ENCODE measurements around the gene P2RX2. TPM values are rescaled to one million over a fixed set of nuclear protein-coding genes. Genes with fewer than 3 reads are reported as not detected.

The P2RX2 gene
- total RNA-seq, 2 experiments from 2014 or later: not detected

- no peak for TF ChIP-seq EZH2phosphoT487 (IDR thresholded peaks at IDR 0.05; ENCODE audit: borderline replicate concordance, low read depth, low read length)
- TF ChIP-seq, protein P1, sequence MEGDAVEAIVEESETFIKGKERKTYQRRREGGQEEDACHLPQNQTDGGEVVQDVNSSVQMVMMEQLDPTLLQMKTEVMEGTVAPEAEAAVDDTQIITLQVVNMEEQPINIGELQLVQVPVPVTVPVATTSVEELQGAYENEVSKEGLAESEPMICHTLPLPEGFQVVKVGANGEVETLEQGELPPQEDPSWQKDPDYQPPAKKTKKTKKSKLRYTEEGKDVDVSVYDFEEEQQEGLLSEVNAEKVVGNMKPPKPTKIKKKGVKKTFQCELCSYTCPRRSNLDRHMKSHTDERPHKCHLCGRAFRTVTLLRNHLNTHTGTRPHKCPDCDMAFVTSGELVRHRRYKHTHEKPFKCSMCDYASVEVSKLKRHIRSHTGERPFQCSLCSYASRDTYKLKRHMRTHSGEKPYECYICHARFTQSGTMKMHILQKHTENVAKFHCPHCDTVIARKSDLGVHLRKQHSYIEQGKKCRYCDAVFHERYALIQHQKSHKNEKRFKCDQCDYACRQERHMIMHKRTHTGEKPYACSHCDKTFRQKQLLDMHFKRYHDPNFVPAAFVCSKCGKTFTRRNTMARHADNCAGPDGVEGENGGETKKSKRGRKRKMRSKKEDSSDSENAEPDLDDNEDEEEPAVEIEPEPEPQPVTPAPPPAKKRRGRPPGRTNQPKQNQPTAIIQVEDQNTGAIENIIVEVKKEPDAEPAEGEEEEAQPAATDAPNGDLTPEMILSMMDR (conservative IDR thresholded peaks at IDR 0.05; ENCODE audit: low read length): no peak
- Histone ChIP-seq H3K27ac (ENCODE audit: low read depth, low read length, poor library complexity, severe bottlenecking) (no peak overlapping the region), H4K20me1 (ENCODE audit: insufficient read depth, low read length) (no peaks in the 10 kb centered on the region), H3K79me2 (ENCODE audit: insufficient read depth, low read depth, low read length) (no peaks in the 10 kb centered on the region), H3K9me2 (ENCODE audit: insufficient read depth, low read length) (no peaks in the 10 kb centered on the region), H2AFZ (ENCODE audit: low read length) (no peak overlapping the region), H3K4me2 (ENCODE audit: low read length) (no peak overlapping the region), H3K4me3 (ENCODE audit: low read depth, low read length, poor library complexity, severe bottlenecking) (no peak overlapping the region), H3K9me3 (ENCODE audit: low read length) (no peaks in the 10 kb centered on the region), H3K36me3 (ENCODE audit: insufficient read depth, low read length) (peaks cover 90% of the 10 kb centered on the region), H3K4me1 (ENCODE audit: insufficient read depth, low read length, poor library complexity, severe bottlenecking) (peaks cover 11% of the 10 kb centered on the region)
- ChIA-PET POLR2A (interaction anchor here (0.5 kb wide), 1 partner anchor 28 kb away, joined by 3 read pairs; no protein-coding TSS in a partner anchor), CTCF (ENCODE audit: unreplicated experiment) (interaction anchor here (0.7 kb wide), 1 partner anchor 11 kb away, joined by 3 read pairs; no protein-coding TSS in a partner anchor)
- intact Hi-C loops (cut with micrococcal nuclease; ENCODE audit: unreplicated experiment): no loop called here
- no peak for DNase-seq (ENCODE audit: low spot score)
- no TSS peak for BruUV-seq (replicated peaks)
These were observed 22.4 kb downstream of the P2RX2 start for GRCh38 chr12:132640936-132641335.

- Histone ChIP-seq H2AFZ (ENCODE audit: low read length) (no peak overlapping the region), H3K9me2 (ENCODE audit: insufficient read depth, low read length) (no peaks in the 10 kb centered on the region), H4K20me1 (ENCODE audit: insufficient read depth, low read length) (no peaks in the 10 kb centered on the region), H3K36me3 (ENCODE audit: insufficient read depth, low read length) (peaks cover 88% of the 10 kb centered on the region), H3K9me3 (ENCODE audit: low read length) (no peaks in the 10 kb centered on the region), H3K27ac (ENCODE audit: low read depth, low read length, poor library complexity, severe bottlenecking) (no peak overlapping the region), H3K4me2 (ENCODE audit: low read length) (no peak overlapping the region), H3K79me2 (ENCODE audit: insufficient read depth, low read depth, low read length) (no peaks in the 10 kb centered on the region), H3K4me1 (ENCODE audit: insufficient read depth, low read length, poor library complexity, severe bottlenecking) (peaks cover 8% of the 10 kb centered on the region), H3K4me3 (ENCODE audit: low read depth, low read length, poor library complexity, severe bottlenecking) (no peak overlapping the region)
- CTCF ChIA-PET (ENCODE audit: unreplicated experiment): no interaction called here
- TSS peak; percentile 18 for BruUV-seq (replicated peaks)
- no peak for TF ChIP-seq EZH2phosphoT487 (IDR thresholded peaks at IDR 0.05; ENCODE audit: borderline replicate concordance, low read depth, low read length)
- TF ChIP-seq, protein P1 (conservative IDR thresholded peaks at IDR 0.05; ENCODE audit: low read length): no peak
- DNase-seq (ENCODE audit: low spot score): no peak
- intact Hi-C loops (cut with micrococcal nuclease; ENCODE audit: unreplicated experiment): no loop called here
- POLR2A ChIA-PET: no interaction called here
These were observed 23.5 kb downstream of the P2RX2 start for GRCh38 chr12:132641811-132642650.

Data from OCI-LY7 (cell line).